Measurements from ENCODE around the gene MAP6.
"Not testable (repeated sequence)": the region's sequence is repeated elsewhere in the genome, so short reads cannot be mapped to it uniquely, and the experiment has no call there.

The MAP6 gene

GRCh38 chr11:75705541-75705940, 36.7 kb upstream of the MAP6 start:
- no peak for TF ChIP-seq CTCF (IDR thresholded peaks at IDR 0.05; ENCODE audit: low read depth, low read length)
- DNase-seq (ENCODE audit: low read depth in 2 of 2), result no peak
- H3K4me3 ChIP-seq (replicated peaks in 1 of 2; ENCODE audit: low read depth in 2 of 2, low read length in 2 of 2), result no peak overlapping the region

GRCh38 chr11:75703695-75704237, 34.9 kb upstream of the MAP6 start:
- H3K4me3 ChIP-seq (replicated peaks in 1 of 2; ENCODE audit: low read depth in 2 of 2, low read length in 2 of 2), result no peak overlapping the region
- no peak for TF ChIP-seq CTCF (IDR thresholded peaks at IDR 0.05; ENCODE audit: low read depth, low read length)
- DNase-seq (ENCODE audit: low read depth in 2 of 2), result no peak

- no peak for DNase-seq (ENCODE audit: low read depth in 2 of 2)
- no peak for TF ChIP-seq CTCF (IDR thresholded peaks at IDR 0.05; ENCODE audit: low read depth, low read length)
- H3K4me3 ChIP-seq (replicated peaks in 1 of 2; ENCODE audit: low read depth in 2 of 2, low read length in 2 of 2), result no peak overlapping the region
These were observed 32.1 kb upstream of the MAP6 start for GRCh38 chr11:75700940-75701339.

- no peak overlapping the region for H3K4me3 ChIP-seq (replicated peaks in 1 of 2; ENCODE audit: low read depth in 2 of 2, low read length in 2 of 2)
- no peak for DNase-seq (ENCODE audit: low read depth in 2 of 2)
- no peak for TF ChIP-seq CTCF (IDR thresholded peaks at IDR 0.05; ENCODE audit: low read depth, low read length)
These were observed 29.2 kb upstream of the MAP6 start for GRCh38 chr11:75697906-75698581.

GRCh38 chr11:75691804-75692203, 23.0 kb upstream of the MAP6 start:
- TF ChIP-seq CTCF (IDR thresholded peaks at IDR 0.05; ENCODE audit: low read depth, low read length), result no peak
- DNase-seq (ENCODE audit: low read depth in 2 of 2), result no peak
- no peak overlapping the region for H3K4me3 ChIP-seq (replicated peaks in 1 of 2; ENCODE audit: low read depth in 2 of 2, low read length in 2 of 2)

GRCh38 chr11:75689863-75690609, 21.2 kb upstream of the MAP6 start:
- DNase-seq (ENCODE audit: low read depth in 2 of 2), result peak in 1 of 2 donors; percentile 3
- H3K4me3 ChIP-seq (replicated peaks in 1 of 2; ENCODE audit: low read depth in 2 of 2, low read length in 2 of 2), result no peak overlapping the region
- no peak for TF ChIP-seq CTCF (IDR thresholded peaks at IDR 0.05; ENCODE audit: low read depth, low read length)

- not testable (repeated sequence) for DNase-seq (ENCODE audit: low read depth in 2 of 2); H3K4me3 ChIP-seq (replicated peaks in 1 of 2; ENCODE audit: low read depth in 2 of 2, low read length in 2 of 2)
These were observed 15.0 kb upstream of the MAP6 start for GRCh38 chr11:75683856-75684255.

Data from cardiac fibroblast (primary cell).